Coronary artery (tissue), 2 donors: Measurements from ENCODE around the gene IGSF1.

ENCODE experiments used
- DNase-seq: peaks from one replicate; pipeline ENCODE4 v3.0.0-alpha.2; 2017; ENCODE audit warnings: low spot score
- H3K27ac ChIP-seq, 2 donors: fragments of 200-600 bp; sonication (generic); one replicate each; pipeline ENCODE4 v1.5.1; 2016 to 2019
- H3K4me3 ChIP-seq: fragments of 200-600 bp; sonication (generic); 2 replicates; pipeline ENCODE4 v1.5.1; 2016; ENCODE audit warnings: mild to moderate bottlenecking, moderate library complexity
- TF ChIP-seq, protein P1 (sequence below): fragments of 200-600 bp; sonication (generic); IDR thresholded peaks from one replicate; pipeline ENCODE4 v1.5.1; 2019; ENCODE audit warnings: antibody characterized with exemption

The IGSF1 gene

DNA sequence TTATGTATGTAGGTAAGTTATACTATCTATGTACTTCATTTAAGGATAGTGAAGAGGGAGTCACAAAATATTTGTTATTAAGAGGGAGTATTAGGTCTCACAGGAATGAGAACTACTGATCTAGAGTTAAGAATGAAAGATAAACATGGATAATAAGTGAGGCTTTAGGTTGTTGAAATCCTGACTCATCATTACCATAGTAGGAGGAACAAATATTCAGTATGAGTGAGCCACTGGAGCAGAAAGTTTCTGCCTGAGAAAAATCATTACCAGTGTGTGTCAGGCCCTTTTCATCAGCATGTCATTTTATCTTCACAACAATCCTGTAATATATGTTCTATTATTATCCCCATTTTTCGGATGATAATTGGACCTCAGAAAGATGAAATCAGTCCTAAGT is 27.2 kb upstream of the IGSF1 start:
- Histone ChIP-seq H3K4me3 (no peak overlapping the region), H3K27ac (no peak overlapping the region)
- DNase-seq: no peak
- TF ChIP-seq, protein P1, sequence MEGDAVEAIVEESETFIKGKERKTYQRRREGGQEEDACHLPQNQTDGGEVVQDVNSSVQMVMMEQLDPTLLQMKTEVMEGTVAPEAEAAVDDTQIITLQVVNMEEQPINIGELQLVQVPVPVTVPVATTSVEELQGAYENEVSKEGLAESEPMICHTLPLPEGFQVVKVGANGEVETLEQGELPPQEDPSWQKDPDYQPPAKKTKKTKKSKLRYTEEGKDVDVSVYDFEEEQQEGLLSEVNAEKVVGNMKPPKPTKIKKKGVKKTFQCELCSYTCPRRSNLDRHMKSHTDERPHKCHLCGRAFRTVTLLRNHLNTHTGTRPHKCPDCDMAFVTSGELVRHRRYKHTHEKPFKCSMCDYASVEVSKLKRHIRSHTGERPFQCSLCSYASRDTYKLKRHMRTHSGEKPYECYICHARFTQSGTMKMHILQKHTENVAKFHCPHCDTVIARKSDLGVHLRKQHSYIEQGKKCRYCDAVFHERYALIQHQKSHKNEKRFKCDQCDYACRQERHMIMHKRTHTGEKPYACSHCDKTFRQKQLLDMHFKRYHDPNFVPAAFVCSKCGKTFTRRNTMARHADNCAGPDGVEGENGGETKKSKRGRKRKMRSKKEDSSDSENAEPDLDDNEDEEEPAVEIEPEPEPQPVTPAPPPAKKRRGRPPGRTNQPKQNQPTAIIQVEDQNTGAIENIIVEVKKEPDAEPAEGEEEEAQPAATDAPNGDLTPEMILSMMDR: no peak

- TF ChIP-seq, protein P1: no peak
- DNase-seq: no peak
- Histone ChIP-seq H3K4me3 (no peak overlapping the region), H3K27ac (no peak overlapping the region)
Observed at GRCh38 chrX:131308980-131309379, 19.9 kb upstream of the IGSF1 start.

GRCh38 chrX:131306601-131307000 is 17.5 kb upstream of the IGSF1 start:
- no peak for DNase-seq
- no peak overlapping the region for H3K27ac ChIP-seq
- TF ChIP-seq, protein P1: no peak
- no peak overlapping the region for H3K4me3 ChIP-seq

DNA sequence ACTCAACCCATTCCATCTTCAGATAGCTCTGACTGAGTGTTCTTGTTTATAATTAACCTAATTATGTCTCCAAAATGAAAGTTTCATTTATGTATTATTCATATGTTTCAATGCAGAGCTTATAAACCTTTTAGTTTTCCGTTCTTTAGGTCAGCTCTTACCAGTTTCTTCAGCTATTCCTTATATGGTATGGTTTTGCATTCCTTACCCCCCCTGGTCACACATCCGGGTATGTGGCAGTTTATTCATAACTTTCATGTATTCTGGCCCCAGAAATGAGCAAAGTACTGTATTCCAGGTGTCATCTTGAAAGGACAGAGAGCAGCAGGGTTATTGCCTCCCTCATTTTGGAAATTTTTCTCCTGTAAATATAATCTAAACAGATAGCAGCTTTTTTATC is 16.8 kb upstream of the IGSF1 start:
- Histone ChIP-seq H3K4me3 (no peak overlapping the region), H3K27ac (no peak overlapping the region)
- no peak for DNase-seq
- TF ChIP-seq, protein P1: no peak

GRCh38 chrX:131302701-131303100 is 13.6 kb upstream of the IGSF1 start:
- no peak overlapping the region for H3K4me3 ChIP-seq
- no peak overlapping the region for H3K27ac ChIP-seq
- TF ChIP-seq, protein P1: no peak
- no peak for DNase-seq

DNA sequence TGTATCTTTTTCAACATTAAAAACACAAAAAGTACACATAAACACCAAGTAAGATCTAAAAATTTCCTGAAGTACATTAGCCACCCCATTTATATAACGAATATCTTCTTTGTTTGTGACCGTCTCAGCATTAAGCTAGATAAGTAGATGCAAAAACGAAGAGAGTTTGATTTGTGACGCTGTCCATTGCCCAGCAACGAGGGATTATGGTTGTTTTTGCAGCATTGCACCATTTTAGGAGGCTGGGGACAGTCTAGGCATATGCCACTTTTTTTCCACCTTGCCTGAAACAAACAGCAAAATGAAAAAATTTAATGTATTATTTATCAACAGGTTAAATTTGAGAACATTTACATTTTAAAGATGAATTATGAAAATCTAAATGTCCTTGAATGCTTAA is 12.0 kb upstream of the IGSF1 start:
- Histone ChIP-seq H3K4me3 (no peak overlapping the region), H3K27ac (no peak overlapping the region)
- TF ChIP-seq, protein P1: no peak
- DNase-seq: no peak

GRCh38 chrX:131298846-131299245 is 9.7 kb upstream of the IGSF1 start:
- TF ChIP-seq, protein P1: no peak
- no peak overlapping the region for H3K4me3 ChIP-seq
- H3K27ac ChIP-seq: no peak overlapping the region
- DNase-seq: no peak
